ENCODE data around the gene DDX31. TPM values are rescaled to one million over a fixed set of nuclear protein-coding genes. Genes with fewer than 3 reads are reported as not detected.

DDX31 gene
- total RNA-seq, 1 experiment from 2014 or later: 28.4 TPM

GRCh38 chr9:132703336-132703735, 33.6 kb upstream of the DDX31 start:
- peaks cover 25 to 43% of the 10 kb centered on the region in 2 experiments for H3K9me3 Mint-ChIP-seq
- no peak overlapping the region for H3K4me2 ChIP-seq (ENCODE audit: insufficient read depth, insufficient read length, low read length)
- peaks cover 0 to 11% (median 10%) of the 10 kb centered on the region in 3 experiments; a peak in 4 of 7 replicates for H3K36me3 Mint-ChIP-seq (ENCODE audit: insufficient read depth in 1 of 3, low read depth in 3 of 3)

More at GRCh38 chr9:132703336-132703735, 33.6 kb upstream of the DDX31 start:
- Histone ChIP-seq H3K56ac (ENCODE audit: insufficient read length, low read depth, low read length) (no peak overlapping the region), H3K79me1 (ENCODE audit: insufficient read depth, low read depth, low read length, poor library complexity, severe bottlenecking) (no peaks in the 10 kb centered on the region), H2AK5ac (ENCODE audit: insufficient read length, low read length) (no peak overlapping the region), H4K5ac (ENCODE audit: insufficient read length, low read depth, low read length) (no peak overlapping the region), H4K20me1 (ENCODE audit: control insufficient read depth, insufficient read depth, insufficient read length) (no peaks in the 10 kb centered on the region), H4K91ac (ENCODE audit: insufficient read length, low read depth, low read length) (no peak overlapping the region), H3K18ac (ENCODE audit: insufficient read length, low read depth, low read length) (no peak overlapping the region), H3K23ac (ENCODE audit: insufficient read length, low read depth, low read length) (no peak overlapping the region), H3K14ac (ENCODE audit: insufficient read depth, low read length) (no peak overlapping the region), H3K27me3 (ENCODE audit: insufficient read depth, low read length) (no peaks in the 10 kb centered on the region), H3K4me1 (ENCODE audit: insufficient read depth, low read length) (no peaks in the 10 kb centered on the region), H2BK5ac (ENCODE audit: insufficient read length, low read length) (no peak overlapping the region), H3K79me2 (ENCODE audit: insufficient read depth, low read length) (no peaks in the 10 kb centered on the region), H3K27ac (ENCODE audit: insufficient read length, low read depth, low read length) (no peak overlapping the region), H3K9me3 (ENCODE audit: control insufficient read depth, low read depth, low read length) (peaks cover 4% of the 10 kb centered on the region), H3T11ph (ENCODE audit: low read length) (no peak overlapping the region), H2BK15ac (ENCODE audit: low read depth, low read length) (no peak overlapping the region), H2BK120ac (ENCODE audit: low read depth, low read length, poor library complexity, severe bottlenecking) (no peak overlapping the region), H2BK12ac (ENCODE audit: insufficient read length, low read depth, low read length) (no peak overlapping the region), H2AFZ (ENCODE audit: low read length) (no peak overlapping the region), H4K8ac (replicated peaks; ENCODE audit: insufficient read length, low read depth, low read length) (no peak overlapping the region), H3K9ac (ENCODE audit: extremely low read depth, insufficient read length, low read length) (no peak overlapping the region), H3K4ac (ENCODE audit: low read depth, low read length) (no peak overlapping the region), H3K23me2 (ENCODE audit: insufficient read length, low read depth, low read length, poor library complexity, severe bottlenecking) (no peaks in the 10 kb centered on the region), H2BK20ac (ENCODE audit: low read depth, low read length, poor library complexity, severe bottlenecking) (no peak overlapping the region)
- H3K4me3 Mint-ChIP-seq: no peak overlapping the region
- DNase-seq: no peak
- peaks cover 11% of the 10 kb centered on the region for H3K27me3 Mint-ChIP-seq (ENCODE audit: low read depth)
- no peaks in the 10 kb centered on the region for H3K4me1 Mint-ChIP-seq
- TF ChIP-seq CTCF (conservative IDR thresholded peaks at IDR 0.05): no peak
- no CpG with 5 or more reads among the region's 2 CpGs for WGBS (ENCODE audit: extremely low coverage, insufficient read length, low lambda C conversion rate)
- H3K27ac Mint-ChIP-seq: no peak overlapping the region
